A549 (cell line): ENCODE data around the gene DCAF6. TPM values are rescaled to one million over a fixed set of nuclear protein-coding genes. Genes with fewer than 3 reads are reported as not detected.
"Not testable (repeated sequence)": the region's sequence is repeated elsewhere in the genome, so short reads cannot be mapped to it uniquely, and the experiment has no call there.

Experiments
- ATAC-seq, 2 experiments: fragments of 200-7000 bp in 1 of 2; fragments of >200 bp in 1 of 2; cut with Nextera tagmentation in 1 of 2; cut with Tn5 transposase in 1 of 2; 3 replicates each; pipeline versions ENCODE4 v1.8.0 to v1.9.1; 2018 to 2020; ENCODE audit warnings: mild to moderate bottlenecking in 1 of 2, moderate library complexity in 1 of 2
- CTCF ChIA-PET: fragments of 300-600 bp; sonication (Branson Sonifier 250); formaldehyde crosslinking; extraction: SDS; loops from one replicate; lab custom pipeline; 2021; ENCODE audit warnings: antibody characterized with exemption, inconsistent platforms; lab: Yijun Ruan, JAX
- POLR2A ChIA-PET: fragments of 350-600 bp; formaldehyde crosslinking; extraction: SDS; loops from one replicate; lab custom pipeline; 2021; ENCODE audit warnings: antibody characterized with exemption, inconsistent platforms; lab: Yijun Ruan, JAX
- DNase-seq, 2 experiments: peaks; one replicate each; pipeline versions ENCODE4 v3.0.0 to v3.0.0-alpha.2; 2011 to 2016; ENCODE audit warnings: low read depth in 1 of 2, low spot score in 1 of 2
- FAIRE-seq: peaks from 2 replicates; lab custom pipeline; 2011; peaks lifted over from hg19 to GRCh38; lab: Jason Lieb, UNC
- H3K27ac ChIP-seq, 2 experiments: fragments of >200 bp; sonication (Bioruptor Twin); formaldehyde crosslinking; 3 replicates each; pipeline ENCODE4 v1.5.1; 2016 to 2017
- H3K4me1 ChIP-seq: fragments of >200 bp; sonication (Bioruptor Twin); formaldehyde crosslinking; 3 replicates; pipeline ENCODE4 v1.6.1; 2016
- H3K4me2 ChIP-seq: fragments of >200 bp; sonication (Bioruptor Twin); formaldehyde crosslinking; 3 replicates; pipeline ENCODE4 v1.6.1; 2016
- H3K4me3 ChIP-seq: fragments of >200 bp; sonication (Bioruptor Twin); formaldehyde crosslinking; 3 replicates; pipeline ENCODE4 v1.5.1; 2016
- H3K9me3 ChIP-seq: fragments of >200 bp; sonication (Bioruptor Twin); formaldehyde crosslinking; 3 replicates; pipeline ENCODE4 v1.6.1; 2016
- CBX2 ChIP-seq: fragments of 200-600 bp; sonication (generic); IDR thresholded peaks from 2 replicates; pipeline ENCODE4 v1.6.1; 2016; ENCODE audit warnings: low read depth, mild to moderate bottlenecking, borderline replicate concordance
- CBX8 ChIP-seq: fragments of 200-600 bp; sonication (generic); IDR thresholded peaks from 2 replicates; pipeline ENCODE4 v1.6.1; 2016
- CEBPB ChIP-seq, 2 experiments: fragments of >200 bp in 1 of 2; sonication (Bioruptor Twin) in 1 of 2; formaldehyde crosslinking in 1 of 2; IDR thresholded peaks; 2 replicates each; pipeline ENCODE4 v1.6.1; 2012 to 2016
- CTCF ChIP-seq: fragments of >200 bp; sonication (Bioruptor Twin); formaldehyde crosslinking; IDR thresholded peaks from 3 replicates; pipeline ENCODE4 v1.5.1; 2016
- EP300 ChIP-seq, 2 experiments: fragments of >200 bp; sonication (Bioruptor Twin); formaldehyde crosslinking; IDR thresholded peaks; 2 replicates in 1 of 2; 3 replicates in 1 of 2; pipeline ENCODE4 v1.6.1; 2016 to 2017
- FOSL2 ChIP-seq, 2 experiments: fragments of 450-650 bp in 1 of 2; fragments of >200 bp in 1 of 2; sonication (Bioruptor Twin) in 1 of 2; formaldehyde crosslinking; IDR thresholded peaks; 2 replicates each; pipeline versions ENCODE4 v1.5.0 to v1.6.1; 2016 to 2020; ENCODE audit warnings: mild to moderate bottlenecking in 1 of 2, moderate library complexity in 1 of 2
- GATA3 ChIP-seq: IDR thresholded peaks from 2 replicates; pipeline ENCODE4 v1.6.1; 2012; ENCODE audit warnings: borderline replicate concordance
- HEYL ChIP-seq: fragments of 250-450 bp; sonication (Bioruptor Pico); IDR thresholded peaks from 2 replicates; pipeline ENCODE4 v1.8.0; 2021; ENCODE audit warnings: mild to moderate bottlenecking, moderate library complexity
- JUN ChIP-seq, 2 experiments: fragments of >200 bp; sonication (Bioruptor Twin); formaldehyde crosslinking; IDR thresholded peaks; 2 replicates in 1 of 2; 3 replicates in 1 of 2; pipeline ENCODE4 v1.6.1; 2016 to 2017
- KDM1A ChIP-seq: fragments of 200-600 bp; sonication (generic); IDR thresholded peaks from 2 replicates; pipeline ENCODE4 v1.6.1; 2016; ENCODE audit warnings: low read depth, mild to moderate bottlenecking
- KDM5A ChIP-seq: fragments of 200-600 bp; sonication (generic); IDR thresholded peaks from 2 replicates; pipeline ENCODE4 v1.6.1; 2016; ENCODE audit warnings: antibody characterized with exemption, mild to moderate bottlenecking
- MAFK ChIP-seq: fragments of 450-650 bp; IDR thresholded peaks from 2 replicates; pipeline ENCODE4 v1.6.1; 2014; ENCODE audit not compliant: partially characterized antibody
- MAX ChIP-seq: IDR thresholded peaks from 2 replicates; pipeline ENCODE4 v1.6.1; 2012
- RAD21 ChIP-seq, 2 experiments: fragments of >200 bp in 1 of 2; sonication (Bioruptor Twin) in 1 of 2; formaldehyde crosslinking in 1 of 2; IDR thresholded peaks in 1 of 2; conservative IDR thresholded peaks in 1 of 2; 2 replicates in 1 of 2; 3 replicates in 1 of 2; pipeline ENCODE4 v1.6.1; 2012 to 2018; ENCODE audit warnings: inconsistent platforms in 1 of 2
- REST ChIP-seq: fragments of 200-600 bp; sonication (generic); IDR thresholded peaks from 2 replicates; pipeline ENCODE4 v1.6.1; 2016; ENCODE audit warnings: antibody characterized with exemption, mild to moderate bottlenecking, moderate library complexity
- RFX5 ChIP-seq: fragments of 450-650 bp; IDR thresholded peaks from 2 replicates; pipeline ENCODE4 v1.7.1; 2014; ENCODE audit warnings: antibody characterized with exemption, mild to moderate bottlenecking, moderate library complexity
- SMC3 ChIP-seq: fragments of >200 bp; sonication (Bioruptor Twin); formaldehyde crosslinking; IDR thresholded peaks from 3 replicates; pipeline ENCODE4 v1.6.1; 2018; ENCODE audit warnings: inconsistent platforms
- TFCP2L1 ChIP-seq: fragments of 250-450 bp; sonication (Bioruptor Pico); IDR thresholded peaks from 2 replicates; pipeline ENCODE4 v1.5.0; 2021; ENCODE audit warnings: mild to moderate bottlenecking
- whole genome bisulfite sequencing: methylation state at CpG from one replicate; pipeline ENCODE4 v1.1.6; 2017; ENCODE audit errors: missing lambda C conversion rate; 5-methylcytosine and 5-hydroxymethylcytosine counted together
- polyA plus RNA-seq, 4 experiments: library from polyadenylated mRNA; depleted of rRNA in 3 of 4; stranded (reverse); fragments of >200 nt; fragmentation: RNase III in 1 of 4; extraction: RNeasy Plus Mini Kit Qiagen cat#74134 plus additional on column Dnase treatment in 1 of 4; gene quantifications; 2 replicates in 3 of 4; 3 replicates in 1 of 4; pipeline ENCODE4 v1.2.3, GENCODE V29; 2011 to 2017

Gene DCAF6
- polyA plus RNA-seq, 2 of the 4 experiments (the other 2 are of a cell fraction) = 39.9 to 74.7 TPM

- DNase-seq = peak; percentile 66 to 88
- H3K4me2 ChIP-seq = peak overlapping the region; percentile 79
- peak overlapping the region; percentile 78 to 86 for H3K27ac ChIP-seq
- ChIA-PET POLR2A (interaction anchor here (1.1 to 3.1 kb wide), 2 partner anchors 10 to 205 kb away, joined by 4 to 32 read pairs; partner anchors contain the start of genes DCAF6, MPC2 and MPZL1), CTCF (interaction anchor here (0.6 to 3.4 kb wide), 7 partner anchors 11 to 269 kb away, joined by 3 to 8 read pairs (median 3); no protein-coding TSS in a partner anchor)
- FAIRE-seq = peak; percentile 49
- H3K4me1 ChIP-seq = peaks cover 63% of the 10 kb centered on the region
- H3K9me3 ChIP-seq = no peaks in the 10 kb centered on the region
- 0% methylated on average over 6 of the region's 6 CpGs for WGBS
- H3K4me3 ChIP-seq = peak overlapping the region; percentile 15; the same call in 1 of the 3 replicates
- ATAC-seq = peak; percentile 93 to 97
- TF ChIP-seq KDM1A (no peak), TFCP2L1 (CRISPR knock-in tag) (no peak), CBX2 (no peak), MAX (peak; percentile 54; the same call in 1 of the 2 replicates), CEBPB (IDR thresholded peaks at IDR 0.05) (peak in 1 of 2 experiments; percentile 77; a peak in 2 of 4 replicates), FOSL2 (IDR thresholded peaks at IDR 0.05) (no peak), FOSL2 (CRISPR knock-in tag; IDR thresholded peaks at IDR 0.05) (no peak), JUN (IDR thresholded peaks at IDR 0.05) (peak in 1 of 2 experiments; percentile 56; a peak in 1 of 5 replicates), SMC3 (peak; percentile 79), HEYL (CRISPR knock-in tag) (no peak), MAFK (peak; percentile 91), CTCF (peak; percentile 72), KDM5A (no peak), EP300 (IDR thresholded peaks at IDR 0.05) (no peak), CBX8 (no peak), RAD21 (conservative IDR thresholded peaks at IDR 0.05 in 1 of 2, IDR thresholded peaks at IDR 0.05 in 1 of 2) (peak; percentile 61 to 70), GATA3 (peak; percentile 75)
Observed at GRCh38 chr1:167926486-167926997, 9.9 kb upstream of the DCAF6 start.

- WGBS = 20% methylated on average over 4 of the region's 4 CpGs
- FAIRE-seq (no peak), ATAC-seq (peak; percentile 40 to 54; a peak in 5 of 6 replicates), DNase-seq (peak in 1 of 2 experiments; percentile 29)
- H3K27ac ChIP-seq = peak overlapping the region; percentile 78 to 86
- POLR2A ChIA-PET = interaction anchor here (1.1 to 3.1 kb wide), 4 partner anchors 9 to 213 kb away, joined by 4 to 32 read pairs (median 4); partner anchors contain the start of genes DCAF6, MPC2 and MPZL1
- TF ChIP-seq GATA3 (peak; percentile 14; the same call in 1 of the 2 replicates), RFX5 (no peak)
- peak overlapping the region; percentile 79 for H3K4me2 ChIP-seq
- peaks cover 57% of the 10 kb centered on the region for H3K4me1 ChIP-seq
- CTCF ChIA-PET = interaction anchor here (0.6 to 3.4 kb wide), 8 partner anchors 9 to 270 kb away, joined by 3 to 8 read pairs (median 3); no protein-coding TSS in a partner anchor
- H3K9me3 ChIP-seq = no peaks in the 10 kb centered on the region
- H3K4me3 ChIP-seq = peak overlapping the region; percentile 35; the same call in 2 of the 3 replicates
Observed at GRCh38 chr1:167927046-167927754, 9.3 kb upstream of the DCAF6 start.

GRCh38 chr1:167928457-167928852 is 8.0 kb upstream of the DCAF6 start:
- Histone ChIP-seq H3K4me2 (peak overlapping the region; percentile 79), H3K4me1 (peaks cover 53% of the 10 kb centered on the region), H3K27ac (peak overlapping the region; percentile 78 to 86), H3K4me3 (peak overlapping the region; percentile 35), H3K9me3 (no peaks in the 10 kb centered on the region)
- no peak for DNase-seq
- FAIRE-seq = no peak
- 16% methylated on average over 2 of the region's 2 CpGs for WGBS
- ChIA-PET POLR2A (interaction anchor here (0.7 to 3.1 kb wide), 5 partner anchors 8 to 215 kb away, joined by 3 to 32 read pairs (median 4); partner anchors contain the start of genes DCAF6 and MPC2), CTCF (interaction anchor here (0.6 to 3.4 kb wide), 4 partner anchors 11 to 325 kb away, joined by 3 to 8 read pairs (median 6); no protein-coding TSS in a partner anchor)
- ATAC-seq = peak in 1 of 2 experiments; percentile 30; a peak in 3 of 6 replicates
- TF ChIP-seq MAFK = peak; percentile 57
- TF ChIP-seq REST = no peak

GRCh38 chr1:167928919-167929318 is 7.6 kb upstream of the DCAF6 start:
- ATAC-seq = peak in 1 of 2 experiments; percentile 27; a peak in 3 of 6 replicates
- POLR2A ChIA-PET = interaction anchor here (3.1 kb wide), 1 partner anchor 8 kb away, joined by 32 read pairs; the partner anchor contains the start of genes DCAF6 and MPC2
- H3K9me3 ChIP-seq, FAIRE-seq: not testable (repeated sequence)
- 2% methylated on average over 9 of the region's 9 CpGs for WGBS
- peak overlapping the region; percentile 78 to 86 for H3K27ac ChIP-seq
- peak in 1 of 2 experiments; percentile 48 for DNase-seq
- CTCF ChIA-PET = interaction anchor here (3.4 kb wide), 1 partner anchor 13 kb away, joined by 8 read pairs; no protein-coding TSS in a partner anchor
- H3K4me2 ChIP-seq = peak overlapping the region; percentile 79
- H3K4me3 ChIP-seq = peak overlapping the region; percentile 35
- peaks cover 53% of the 10 kb centered on the region for H3K4me1 ChIP-seq
